NCI-H146 treated with DMSO at 0.1 percent for 48 hours (cell line): Measurements from ENCODE around the gene C4orf36.

Experiments
- DNase-seq: peaks from one replicate; lab custom pipeline; 2025; ENCODE audit not compliant: unreplicated experiment; lab: John Stamatoyannopoulos, UW

Gene C4orf36

DNA sequence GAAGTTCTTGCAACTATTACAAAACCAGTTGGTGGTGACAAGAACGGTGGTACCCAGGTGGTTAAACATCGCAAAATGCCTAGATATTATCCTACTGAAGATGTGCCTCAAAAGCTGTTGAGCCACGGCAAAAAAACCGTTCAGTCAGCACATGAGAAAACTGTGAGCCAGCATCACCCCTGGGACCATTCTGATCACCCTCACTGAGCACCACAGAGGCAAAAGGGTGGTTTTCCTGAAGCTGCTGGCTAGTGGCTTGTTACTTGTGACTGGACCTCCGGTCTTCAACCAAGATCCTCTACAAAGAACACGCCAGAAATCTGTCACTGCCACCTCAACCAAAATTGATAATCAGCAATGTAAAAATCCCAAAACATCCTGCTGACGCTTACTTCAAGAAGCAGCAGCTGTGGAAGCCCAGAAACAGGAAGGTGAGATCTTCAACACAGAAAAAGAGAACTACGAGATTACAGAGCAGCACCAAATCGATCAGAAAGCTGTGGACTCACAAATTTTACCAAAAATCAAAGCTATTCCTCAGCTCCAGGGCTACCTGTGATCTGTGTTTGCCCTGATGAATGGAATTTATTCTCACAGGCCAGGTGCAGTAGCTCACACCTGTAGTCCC is 21.7 kb downstream of the C4orf36 start:
- no peak for DNase-seq

GRCh38 chr4:86857341-86858052 is 34.7 kb downstream of the C4orf36 start:
- DNase-seq, result no peak

- DNase-seq, result no peak
Measured at GRCh38 chr4:86856896-86857295, 35.3 kb downstream of the C4orf36 start.

DNA sequence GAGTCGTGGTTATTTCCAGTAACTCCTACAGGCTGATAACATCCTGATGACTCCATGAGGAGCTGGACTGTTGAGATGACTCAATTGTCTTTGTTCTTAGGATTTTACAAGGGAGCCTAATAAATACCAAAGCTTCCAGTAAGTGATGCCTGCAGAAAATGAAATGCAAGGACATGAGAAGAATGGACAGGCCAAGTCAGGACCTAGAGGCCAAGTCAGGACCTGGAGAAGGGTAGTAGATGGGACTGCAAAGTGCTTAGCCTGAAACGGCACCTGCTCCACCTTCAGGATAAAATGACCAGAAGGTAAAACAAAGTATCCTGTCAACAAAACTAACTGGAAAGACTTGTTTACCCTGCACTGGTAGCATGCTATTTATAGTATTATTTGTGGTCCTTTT is 36.6 kb downstream of the C4orf36 start:
- no peak for DNase-seq

GRCh38 chr4:86853209-86853608 is 39.0 kb downstream of the C4orf36 start:
- no peak for DNase-seq

DNA sequence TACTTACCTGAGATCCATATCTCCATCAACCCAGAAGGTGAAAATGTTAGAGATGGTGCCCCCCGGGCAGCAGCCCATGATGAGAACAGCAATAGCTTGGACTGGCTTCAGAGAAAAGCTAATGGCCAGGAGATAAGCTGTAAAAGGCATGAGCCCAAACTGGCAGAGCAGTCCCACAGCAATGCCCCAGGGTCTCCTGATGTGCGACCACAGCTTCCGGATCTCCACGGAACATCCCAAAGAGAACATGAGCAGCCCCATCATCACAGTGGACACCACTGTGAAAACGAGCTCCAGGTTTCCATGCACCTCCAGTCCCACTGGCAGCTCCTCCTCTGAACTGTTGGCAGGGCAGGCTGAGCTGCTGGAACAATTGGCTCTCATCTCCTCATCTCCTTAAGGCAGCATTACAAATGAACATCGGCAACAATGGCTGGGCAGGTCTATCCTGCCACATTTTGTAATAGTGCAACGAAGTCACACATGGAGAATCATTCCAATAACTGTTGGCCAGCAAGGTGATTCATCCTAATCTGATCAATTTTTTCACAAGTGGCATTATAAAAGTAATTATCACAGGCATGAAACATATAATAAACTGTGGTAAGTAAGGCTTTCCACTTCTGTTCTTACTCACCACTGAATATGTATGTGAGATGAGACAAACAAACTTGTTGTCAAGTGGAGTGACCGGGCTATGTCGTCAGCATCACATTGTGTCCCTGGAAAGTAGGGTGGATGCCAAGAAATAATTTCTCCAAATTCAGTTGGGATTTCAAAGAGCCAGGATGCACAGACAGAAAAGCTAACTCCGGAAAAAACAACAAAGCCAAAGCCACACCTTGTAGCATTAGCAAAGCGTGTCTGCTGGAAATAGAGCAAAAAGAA is 43.2 kb downstream of the C4orf36 start, which contains the start of gene SLC10A6:
SLC10A6 (minus strand) TSS at position 653 of the 888 bp plus-strand sequence; CDS start at position 384, 269 bp downstream.
- DNase-seq, result no peak

DNA sequence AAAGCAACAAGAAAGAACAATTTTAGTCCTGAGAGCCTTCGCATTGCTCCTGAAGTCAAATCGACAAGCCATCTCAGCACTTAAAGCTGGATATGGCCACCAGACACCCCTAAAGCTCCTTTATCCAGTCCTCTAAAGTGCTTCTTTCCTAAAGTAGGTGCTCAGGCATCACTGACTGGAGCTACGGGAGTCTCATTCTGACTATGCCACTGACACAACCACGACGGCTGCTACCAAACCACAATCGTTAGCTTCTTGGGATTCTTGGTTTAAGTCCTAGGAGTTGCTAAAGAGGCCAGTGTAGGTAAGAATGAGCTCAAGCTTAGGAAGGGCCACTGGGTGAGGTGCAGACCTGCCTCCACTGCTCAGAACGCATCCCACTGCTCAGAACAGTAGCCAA is 44.1 kb downstream of the C4orf36 start:
- DNase-seq, result no peak

- DNase-seq, result no peak
Measured at GRCh38 chr4:86847571-86847970, 44.7 kb downstream of the C4orf36 start.

DNA sequence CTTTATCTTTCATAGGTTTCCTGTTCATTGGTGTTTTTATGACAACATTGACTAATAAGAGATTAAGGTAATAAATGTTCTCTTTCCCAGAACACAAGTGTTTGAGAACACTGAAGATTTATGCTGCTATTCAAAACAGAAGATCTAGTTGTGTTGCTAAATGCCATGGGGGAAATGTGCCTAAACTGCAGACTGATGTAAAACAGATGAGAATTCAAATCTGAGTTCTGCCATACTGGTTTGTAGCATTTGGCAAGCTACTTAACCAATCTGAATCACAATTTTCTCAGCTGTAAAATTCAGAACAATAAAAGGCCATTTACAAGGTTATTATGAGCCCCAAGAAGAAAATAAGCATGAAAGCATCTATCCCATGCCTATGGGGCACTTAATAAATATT is 45.3 kb downstream of the C4orf36 start:
- no peak for DNase-seq

DNA sequence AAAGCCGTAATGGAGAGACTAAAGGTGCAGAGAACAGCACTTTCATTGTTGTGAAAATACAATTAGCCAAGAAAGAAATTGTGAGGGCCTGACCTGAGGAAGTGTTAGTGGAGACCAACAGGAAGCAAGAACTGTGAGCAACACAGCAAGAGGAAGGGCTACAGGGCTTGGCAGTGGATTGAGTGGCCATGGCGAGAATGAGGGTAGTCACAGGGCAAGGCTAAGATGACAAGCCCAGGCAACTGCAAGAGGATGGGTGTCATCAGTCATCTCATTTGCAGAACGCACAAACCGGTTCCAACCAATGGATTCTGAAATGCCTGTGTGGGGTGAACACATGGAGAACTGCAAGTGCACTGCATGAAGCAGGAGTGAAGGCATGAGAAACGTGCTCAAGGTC is 46.6 kb downstream of the C4orf36 start:
- DNase-seq, result no peak

DNA sequence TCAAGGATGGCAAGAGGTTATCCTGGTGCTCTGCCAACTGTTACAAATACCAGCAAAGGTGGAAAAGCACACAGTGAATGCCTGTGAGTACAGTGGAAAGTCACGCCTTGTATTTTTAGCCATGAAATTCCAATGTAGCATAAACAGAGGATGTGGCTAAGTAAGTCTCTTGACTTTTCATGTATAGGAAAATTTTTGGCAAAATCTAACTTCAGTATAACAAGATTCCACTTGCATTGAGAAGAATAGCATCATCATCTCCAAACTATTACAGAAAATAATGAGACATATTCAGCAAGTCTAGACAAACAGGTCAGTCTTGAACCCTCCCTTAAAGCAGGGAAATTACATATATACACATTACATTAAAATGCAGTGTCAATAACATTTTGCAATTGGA is 50.9 kb downstream of the C4orf36 start:
- DNase-seq, result no peak

DNA sequence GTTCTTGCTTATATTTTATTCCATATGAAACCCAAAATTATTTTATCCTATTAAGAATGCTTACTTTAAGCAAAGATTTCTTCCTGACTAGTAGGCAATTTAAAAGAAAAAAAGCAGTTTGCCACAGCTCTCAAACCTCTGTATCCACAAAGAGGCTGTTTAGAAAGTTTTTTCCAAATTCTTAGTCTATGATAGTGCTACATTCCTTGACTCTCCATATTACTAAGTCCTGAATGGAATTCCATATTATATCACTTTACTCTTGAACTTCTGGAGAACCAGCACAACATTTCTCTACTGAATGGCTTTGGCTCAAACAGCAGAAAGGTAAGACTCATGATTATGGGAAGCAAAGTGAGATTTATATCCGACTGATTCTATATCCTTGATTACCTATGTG is 51.4 kb downstream of the C4orf36 start:
- DNase-seq, result no peak

- DNase-seq, result no peak
Measured at GRCh38 chr4:86837691-86838503, 54.3 kb downstream of the C4orf36 start.

GRCh38 chr4:86835677-86836076 is 56.5 kb downstream of the C4orf36 start:
- DNase-seq, result no peak

DNA sequence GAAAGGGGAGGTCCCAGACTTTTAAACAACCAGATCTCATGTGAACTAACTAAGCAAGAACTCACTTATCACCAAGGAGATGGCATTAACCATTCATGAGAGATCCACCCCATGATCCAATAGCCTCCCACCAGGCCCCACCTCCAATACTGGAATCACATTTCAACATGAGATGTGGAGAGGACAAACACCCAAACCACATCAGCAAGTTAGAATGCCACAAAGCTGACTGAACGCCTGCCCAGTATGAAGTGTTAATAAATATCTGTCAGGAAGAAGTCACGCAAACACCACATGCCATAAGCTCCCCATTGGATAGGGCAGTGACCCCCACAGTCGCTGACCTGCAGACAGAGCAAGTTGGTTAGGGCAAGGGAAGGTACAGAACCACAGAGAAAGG is 57.3 kb downstream of the C4orf36 start:
- no peak for DNase-seq

GRCh38 chr4:86833615-86834014 is 58.6 kb downstream of the C4orf36 start:
- DNase-seq, result no peak

GRCh38 chr4:86831262-86832130 is 60.7 kb downstream of the C4orf36 start:
- peak; percentile 14 for DNase-seq
